Mucosa of descending colon (tissue), 3 donors: ENCODE measurements around the gene RPS19. TPM values are rescaled to one million over a fixed set of nuclear protein-coding genes. Genes with fewer than 3 reads are reported as not detected.

Source experiments
- ATAC-seq: fragments of 200-7000 bp; cut with Tn5 transposase; one replicate; pipeline ENCODE4 v1.9.1; 2020; ENCODE audit warnings: mild to moderate bottlenecking, moderate library complexity
- DNase-seq, 3 donors: peaks; one replicate each; pipeline ENCODE4 v3.0.0-alpha.2; 2020
- H3K36me3 ChIP-seq: fragments of 200-600 bp; one replicate; pipeline ENCODE4 v1.8.0; 2021; ENCODE audit warnings: low read depth, mild to moderate bottlenecking
- H3K4me1 ChIP-seq: fragments of 200-600 bp; one replicate; pipeline ENCODE4 v1.8.0; 2021; ENCODE audit warnings: low read depth, mild to moderate bottlenecking
- H3K4me3 ChIP-seq: fragments of 200-600 bp; one replicate; pipeline ENCODE4 v1.8.0; 2021; ENCODE audit warnings: mild to moderate bottlenecking
- H3K9me3 ChIP-seq: fragments of 200-600 bp; one replicate; pipeline ENCODE4 v1.8.0; 2021; ENCODE audit warnings: mild to moderate bottlenecking
- CTCF ChIP-seq: fragments of 200-600 bp; IDR thresholded peaks from one replicate; pipeline ENCODE4 v1.8.0; 2022; ENCODE audit warnings: antibody characterized with exemption, mild to moderate bottlenecking
- intact Hi-C, 2 donors: fragments of 100-400 bp; cut with DNase I in 1 of 2; cut with micrococcal nuclease in 1 of 2; formaldehyde crosslinking; loops; one replicate each; pipeline versions ENCODE4 v1.11.0 to v1.11.1; 2022; cut with DNase I, micrococcal nuclease
- total RNA-seq, 3 donors: library from RNA; stranded (reverse); fragmentation: NEBNext Ultra II Directional in 2 of 3; extraction: Animal tissue kit (Norgen Biotek cat#: 25700) in 2 of 3; gene quantifications; one replicate each; pipeline versions ENCODE4 v1.2.1 to v1.2.4, GENCODE V29; 2021 to 2023
- donor health status: DM: no; HTN: no; CAD: no; lungs with moderate emphysema.
- donor health status: DM: no; HTN: no; CAD: no.
- donor health status: DM: no; HTN: yes; CAD: no.

Gene RPS19
- total RNA-seq, 3 donors from 2014 or later = 1,251 to 1,696 (median 1,572) TPM

- intact Hi-C loops = no loop called here
- ATAC-seq (peak; percentile 51), DNase-seq (no peak)
- no peaks in the 10 kb centered on the region for H3K36me3 ChIP-seq
- H3K4me3 ChIP-seq = no peak overlapping the region
- H3K4me1 ChIP-seq = no peaks in the 10 kb centered on the region
- H3K9me3 ChIP-seq = no peaks in the 10 kb centered on the region
- TF ChIP-seq CTCF = no peak
Measured at GRCh38 chr19:41893899-41894298, 33.8 kb downstream of the RPS19 start.

GRCh38 chr19:41894350-41894749, 34.3 kb downstream of the RPS19 start:
- intact Hi-C loops = no loop called here
- H3K4me1 ChIP-seq = no peaks in the 10 kb centered on the region
- no peak for TF ChIP-seq CTCF
- no peaks in the 10 kb centered on the region for H3K9me3 ChIP-seq
- no peak overlapping the region for H3K4me3 ChIP-seq
- no peak for DNase-seq
- ATAC-seq = no peak
- H3K36me3 ChIP-seq = no peaks in the 10 kb centered on the region

- no peak overlapping the region for H3K4me3 ChIP-seq
- TF ChIP-seq CTCF = no peak
- DNase-seq = no peak
- H3K9me3 ChIP-seq = no peaks in the 10 kb centered on the region
- ATAC-seq = no peak
- intact Hi-C loops = no loop called here
- no peaks in the 10 kb centered on the region for H3K36me3 ChIP-seq
- no peaks in the 10 kb centered on the region for H3K4me1 ChIP-seq
Measured at GRCh38 chr19:41895745-41896580, 35.9 kb downstream of the RPS19 start.

GRCh38 chr19:41896581-41896942, 36.5 kb downstream of the RPS19 start:
- DNase-seq = no peak
- intact Hi-C loops = no loop called here
- H3K4me3 ChIP-seq = no peak overlapping the region
- no peak for TF ChIP-seq CTCF
- no peaks in the 10 kb centered on the region for H3K9me3 ChIP-seq
- no peak for ATAC-seq
- H3K36me3 ChIP-seq = no peaks in the 10 kb centered on the region
- H3K4me1 ChIP-seq = no peaks in the 10 kb centered on the region

GRCh38 chr19:41897181-41897580, 37.1 kb downstream of the RPS19 start:
- no peak for TF ChIP-seq CTCF
- no peaks in the 10 kb centered on the region for H3K36me3 ChIP-seq
- no peak overlapping the region for H3K4me3 ChIP-seq
- ATAC-seq = no peak
- no peaks in the 10 kb centered on the region for H3K4me1 ChIP-seq
- H3K9me3 ChIP-seq = no peaks in the 10 kb centered on the region
- no peak for DNase-seq
- intact Hi-C loops = no loop called here
